A549 (cell line): ENCODE data around the gene HSPB2. TPM values are rescaled to one million over a fixed set of nuclear protein-coding genes. Genes with fewer than 3 reads are reported as not detected.

ENCODE experiments used
- ATAC-seq, 2 experiments: fragments of 200-7000 bp in 1 of 2; fragments of >200 bp in 1 of 2; cut with Nextera tagmentation in 1 of 2; cut with Tn5 transposase in 1 of 2; 3 replicates each; pipeline versions ENCODE4 v1.8.0 to v1.9.1; 2018 to 2020; ENCODE audit warnings: mild to moderate bottlenecking in 1 of 2, moderate library complexity in 1 of 2
- CTCF ChIA-PET: fragments of 300-600 bp; sonication (Branson Sonifier 250); formaldehyde crosslinking; extraction: SDS; loops from one replicate; lab custom pipeline; 2021; ENCODE audit warnings: antibody characterized with exemption, inconsistent platforms; lab: Yijun Ruan, JAX
- POLR2A ChIA-PET: fragments of 350-600 bp; formaldehyde crosslinking; extraction: SDS; loops from one replicate; lab custom pipeline; 2021; ENCODE audit warnings: antibody characterized with exemption, inconsistent platforms; lab: Yijun Ruan, JAX
- DNase-seq, 2 experiments: peaks; one replicate each; pipeline versions ENCODE4 v3.0.0 to v3.0.0-alpha.2; 2011 to 2016; ENCODE audit warnings: low read depth in 1 of 2, low spot score in 1 of 2
- FAIRE-seq: peaks from 2 replicates; lab custom pipeline; 2011; peaks lifted over from hg19 to GRCh38; lab: Jason Lieb, UNC
- H3K27ac ChIP-seq, 2 experiments: fragments of >200 bp; sonication (Bioruptor Twin); formaldehyde crosslinking; 3 replicates each; pipeline ENCODE4 v1.5.1; 2016 to 2017
- H3K4me1 ChIP-seq: fragments of >200 bp; sonication (Bioruptor Twin); formaldehyde crosslinking; 3 replicates; pipeline ENCODE4 v1.6.1; 2016
- H3K4me2 ChIP-seq: fragments of >200 bp; sonication (Bioruptor Twin); formaldehyde crosslinking; 3 replicates; pipeline ENCODE4 v1.6.1; 2016
- H3K4me3 ChIP-seq: fragments of >200 bp; sonication (Bioruptor Twin); formaldehyde crosslinking; 3 replicates; pipeline ENCODE4 v1.5.1; 2016
- H3K9me3 ChIP-seq: fragments of >200 bp; sonication (Bioruptor Twin); formaldehyde crosslinking; 3 replicates; pipeline ENCODE4 v1.6.1; 2016
- CBX2 ChIP-seq: fragments of 200-600 bp; sonication (generic); IDR thresholded peaks from 2 replicates; pipeline ENCODE4 v1.6.1; 2016; ENCODE audit warnings: low read depth, mild to moderate bottlenecking, borderline replicate concordance
- CBX8 ChIP-seq: fragments of 200-600 bp; sonication (generic); IDR thresholded peaks from 2 replicates; pipeline ENCODE4 v1.6.1; 2016
- CEBPB ChIP-seq, 2 experiments: fragments of >200 bp in 1 of 2; sonication (Bioruptor Twin) in 1 of 2; formaldehyde crosslinking in 1 of 2; IDR thresholded peaks; 2 replicates each; pipeline ENCODE4 v1.6.1; 2012 to 2016
- FOSB ChIP-seq: fragments of 250-450 bp; sonication (Bioruptor Pico); IDR thresholded peaks from 2 replicates; pipeline ENCODE4 v1.5.0; 2020; ENCODE audit warnings: mild to moderate bottlenecking, moderate library complexity
- HDAC2 ChIP-seq: fragments of 200-600 bp; sonication (generic); IDR thresholded peaks from 2 replicates; pipeline ENCODE4 v1.6.1; 2016
- HES2 ChIP-seq: fragments of >200 bp; sonication (Bioruptor Twin); formaldehyde crosslinking; IDR thresholded peaks from 2 replicates; pipeline ENCODE4 v1.6.1; 2016
- HEYL ChIP-seq: fragments of 250-450 bp; sonication (Bioruptor Pico); IDR thresholded peaks from 2 replicates; pipeline ENCODE4 v1.8.0; 2021; ENCODE audit warnings: mild to moderate bottlenecking, moderate library complexity
- HOXA7 ChIP-seq: fragments of 250-450 bp; sonication (Bioruptor Pico); IDR thresholded peaks from 2 replicates; pipeline ENCODE4 v1.5.0; 2020; ENCODE audit warnings: mild to moderate bottlenecking, moderate library complexity
- HOXB13 ChIP-seq: fragments of 250-450 bp; sonication (Bioruptor Pico); IDR thresholded peaks from 2 replicates; pipeline ENCODE4 v1.5.0; 2020; ENCODE audit warnings: low read depth, mild to moderate bottlenecking, moderate library complexity
- HOXB5 ChIP-seq: fragments of 250-450 bp; sonication (Bioruptor Pico); IDR thresholded peaks from 2 replicates; pipeline ENCODE4 v1.5.0; 2020; ENCODE audit warnings: mild to moderate bottlenecking, moderate library complexity
- JUN ChIP-seq, 2 experiments: fragments of >200 bp; sonication (Bioruptor Twin); formaldehyde crosslinking; IDR thresholded peaks; 2 replicates in 1 of 2; 3 replicates in 1 of 2; pipeline ENCODE4 v1.6.1; 2016 to 2017
- KDM5A ChIP-seq: fragments of 200-600 bp; sonication (generic); IDR thresholded peaks from 2 replicates; pipeline ENCODE4 v1.6.1; 2016; ENCODE audit warnings: antibody characterized with exemption, mild to moderate bottlenecking
- MYC ChIP-seq: IDR thresholded peaks from 2 replicates; pipeline ENCODE4 v1.6.1; 2012; ENCODE audit warnings: mild to moderate bottlenecking, inconsistent platforms, low read length, improper control_type of control experiment, borderline replicate concordance
- NFE2L2 ChIP-seq: fragments of 150-350 bp; conservative IDR thresholded peaks from 2 replicates; pipeline ENCODE4 v1.6.1; 2014; ENCODE audit warnings: low read length
- NPAS2 ChIP-seq: fragments of 250-450 bp; sonication (Bioruptor Pico); IDR thresholded peaks from 2 replicates; pipeline ENCODE4 v1.8.0; 2022; ENCODE audit warnings: mild to moderate bottlenecking, moderate library complexity, borderline replicate concordance
- NR3C1 ChIP-seq: fragments of >200 bp; sonication (Bioruptor Twin); formaldehyde crosslinking; IDR thresholded peaks from 3 replicates; pipeline ENCODE4 v1.6.1; 2017
- PHF8 ChIP-seq: fragments of 200-600 bp; sonication (generic); IDR thresholded peaks from 2 replicates; pipeline ENCODE4 v1.6.1; 2016; ENCODE audit warnings: low read depth, mild to moderate bottlenecking, antibody characterized with exemption, moderate library complexity, borderline replicate concordance
- POLR2A ChIP-seq: IDR thresholded peaks from 2 replicates; pipeline ENCODE4 v1.6.1; 2012; ENCODE audit warnings: mild to moderate bottlenecking, low read length
- RFX5 ChIP-seq: fragments of 450-650 bp; IDR thresholded peaks from 2 replicates; pipeline ENCODE4 v1.7.1; 2014; ENCODE audit warnings: antibody characterized with exemption, mild to moderate bottlenecking, moderate library complexity
- SREBF2 ChIP-seq: fragments of 450-650 bp; IDR thresholded peaks from 2 replicates; pipeline ENCODE4 v1.6.1; 2014; ENCODE audit warnings: mild to moderate bottlenecking, moderate library complexity
- TFCP2L1 ChIP-seq: fragments of 250-450 bp; sonication (Bioruptor Pico); IDR thresholded peaks from 2 replicates; pipeline ENCODE4 v1.5.0; 2021; ENCODE audit warnings: mild to moderate bottlenecking
- ZNF302 ChIP-seq: fragments of 250-450 bp; sonication (Bioruptor Pico); IDR thresholded peaks from 2 replicates; pipeline ENCODE4 v1.9.0; 2021; ENCODE audit warnings: inconsistent platforms, mild to moderate bottlenecking, moderate library complexity
- WGBS: methylation state at CpG from one replicate; pipeline ENCODE4 v1.1.6; 2017; ENCODE audit errors: missing lambda C conversion rate; 5-methylcytosine and 5-hydroxymethylcytosine counted together
- polyA plus RNA-seq, 4 experiments: library from polyadenylated mRNA; depleted of rRNA in 3 of 4; stranded (reverse); fragments of >200 nt; fragmentation: RNase III in 1 of 4; extraction: RNeasy Plus Mini Kit Qiagen cat#74134 plus additional on column Dnase treatment in 1 of 4; gene quantifications; 2 replicates in 3 of 4; 3 replicates in 1 of 4; pipeline ENCODE4 v1.2.3, GENCODE V29; 2011 to 2017
- TF ChIP-seq, protein P1 (sequence below): fragments of >200 bp; sonication (Bioruptor Twin); formaldehyde crosslinking; IDR thresholded peaks from 3 replicates; pipeline ENCODE4 v1.6.1; 2016
- TF ChIP-seq, protein P2 (sequence below): fragments of 450-650 bp; IDR thresholded peaks from 2 replicates; pipeline ENCODE4 v1.6.1; 2014; ENCODE audit warnings: antibody characterized with exemption

Gene HSPB2
- polyA plus RNA-seq, 2 of the 4 experiments (the other 2 are of a cell fraction) = not detected

GRCh38 chr11:111954154-111954553 is 41.6 kb downstream of the HSPB2 start:
- CTCF ChIA-PET = interaction anchor here (1.5 to 2.4 kb wide), 4 partner anchors 10 to 28 kb away, joined by 4 to 8 read pairs (median 6); no protein-coding TSS in a partner anchor
- 91% methylated on average over 4 of the region's 4 CpGs for WGBS

GRCh38 chr11:111957663-111958444 is 45.3 kb downstream of the HSPB2 start:
- Histone ChIP-seq H3K4me3 (no peak overlapping the region), H3K4me2 (no peak overlapping the region), H3K9me3 (no peaks in the 10 kb centered on the region), H3K27ac (no peak overlapping the region), H3K4me1 (peaks cover 11% of the 10 kb centered on the region; the same call in 2 of the 3 replicates)
- 96% methylated on average over 9 of the region's 12 CpGs for WGBS
- FAIRE-seq (no peak), ATAC-seq (no peak), DNase-seq (no peak)
- ChIA-PET POLR2A (no interaction called here), CTCF (interaction anchor here (0.9 to 5.4 kb wide), 5 partner anchors 11 to 26 kb away, joined by 3 to 19 read pairs (median 4); no protein-coding TSS in a partner anchor)
- TF ChIP-seq CBX2 (no peak), ZNF302 (CRISPR knock-in tag) (no peak)
- TF ChIP-seq, protein P1, sequence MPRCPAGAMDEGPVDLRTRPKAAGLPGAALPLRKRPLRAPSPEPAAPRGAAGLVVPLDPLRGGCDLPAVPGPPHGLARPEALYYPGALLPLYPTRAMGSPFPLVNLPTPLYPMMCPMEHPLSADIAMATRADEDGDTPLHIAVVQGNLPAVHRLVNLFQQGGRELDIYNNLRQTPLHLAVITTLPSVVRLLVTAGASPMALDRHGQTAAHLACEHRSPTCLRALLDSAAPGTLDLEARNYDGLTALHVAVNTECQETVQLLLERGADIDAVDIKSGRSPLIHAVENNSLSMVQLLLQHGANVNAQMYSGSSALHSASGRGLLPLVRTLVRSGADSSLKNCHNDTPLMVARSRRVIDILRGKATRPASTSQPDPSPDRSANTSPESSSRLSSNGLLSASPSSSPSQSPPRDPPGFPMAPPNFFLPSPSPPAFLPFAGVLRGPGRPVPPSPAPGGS = no peak

More at GRCh38 chr11:111954154-111954553, 41.6 kb downstream of the HSPB2 start:
- Histone ChIP-seq H3K27ac (no peak overlapping the region), H3K4me2 (no peak overlapping the region), H3K9me3 (no peaks in the 10 kb centered on the region), H3K4me3 (no peak overlapping the region), H3K4me1 (no peaks in the 10 kb centered on the region)
- no peak for TF ChIP-seq CEBPB (IDR thresholded peaks at IDR 0.05)
- TF ChIP-seq JUN (IDR thresholded peaks at IDR 0.05) = no peak
- TF ChIP-seq KDM5A = no peak
- no peak for TF ChIP-seq TFCP2L1 (CRISPR knock-in tag)
- no peak for TF ChIP-seq MYC
- no peak for DNase-seq
- POLR2A ChIA-PET = no interaction called here
- FAIRE-seq = no peak
- ATAC-seq = no peak

- no peaks in the 10 kb centered on the region for H3K9me3 ChIP-seq
- TF ChIP-seq SREBF2 = no peak
- no peak for TF ChIP-seq HEYL (CRISPR knock-in tag)
- no peak for TF ChIP-seq HDAC2
- no peak for TF ChIP-seq RFX5
- no peak for TF ChIP-seq NPAS2 (CRISPR knock-in tag)
- TF ChIP-seq HOXB5 (CRISPR knock-in tag) = no peak
- no peak for TF ChIP-seq CBX8
- no peak for TF ChIP-seq FOSB (CRISPR knock-in tag)
- no peak overlapping the region for H3K4me3 ChIP-seq
- ChIA-PET POLR2A (interaction anchor here (1.0 kb wide), 1 partner anchor 34 kb away, joined by 3 read pairs; no protein-coding TSS in a partner anchor), CTCF (interaction anchor here (1.3 to 5.4 kb wide), 5 partner anchors 10 to 29 kb away, joined by 3 to 19 read pairs (median 4); partner anchors contain the start of gene DIXDC1)
- 83% methylated on average over 5 of the region's 5 CpGs for WGBS
- FAIRE-seq = no peak
- H3K4me2 ChIP-seq = no peak overlapping the region
- H3K4me1 ChIP-seq = peaks cover 11% of the 10 kb centered on the region; the same call in 2 of the 3 replicates
- peak in 1 of 2 experiments; percentile 18 for DNase-seq
- ATAC-seq = peak in 1 of 2 experiments; percentile 80; a peak in 4 of 6 replicates
- no peak overlapping the region for H3K27ac ChIP-seq
These were observed 48.4 kb downstream of the HSPB2 start for GRCh38 chr11:111960916-111961315.

- FAIRE-seq = no peak
- ChIA-PET POLR2A (interaction anchor here (1.0 kb wide), 1 partner anchor 35 kb away, joined by 3 read pairs; no protein-coding TSS in a partner anchor), CTCF (interaction anchor here (1.3 to 1.6 kb wide), 5 partner anchors 11 to 30 kb away, joined by 3 to 5 read pairs (median 4); partner anchors contain the start of gene DIXDC1)
- DNase-seq = no peak
- TF ChIP-seq NR3C1 (no peak), NFE2L2 (no peak), PHF8 (no peak), SREBF2 (no peak), HOXB13 (no peak), HOXB5 (CRISPR knock-in tag) (no peak), MYC (no peak), HOXA7 (CRISPR knock-in tag) (no peak), POLR2A (no peak), HES2 (no peak)
- TF ChIP-seq, protein P2, sequence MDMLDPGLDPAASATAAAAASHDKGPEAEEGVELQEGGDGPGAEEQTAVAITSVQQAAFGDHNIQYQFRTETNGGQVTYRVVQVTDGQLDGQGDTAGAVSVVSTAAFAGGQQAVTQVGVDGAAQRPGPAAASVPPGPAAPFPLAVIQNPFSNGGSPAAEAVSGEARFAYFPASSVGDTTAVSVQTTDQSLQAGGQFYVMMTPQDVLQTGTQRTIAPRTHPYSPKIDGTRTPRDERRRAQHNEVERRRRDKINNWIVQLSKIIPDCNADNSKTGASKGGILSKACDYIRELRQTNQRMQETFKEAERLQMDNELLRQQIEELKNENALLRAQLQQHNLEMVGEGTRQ = no peak
- H3K4me1 ChIP-seq = peaks cover 11% of the 10 kb centered on the region; the same call in 2 of the 3 replicates
- no peak overlapping the region for H3K4me2 ChIP-seq
- no peak overlapping the region for H3K4me3 ChIP-seq
- no peak for ATAC-seq
- WGBS = 82% methylated on average over 6 of the region's 6 CpGs
- H3K27ac ChIP-seq = no peak overlapping the region
- no peaks in the 10 kb centered on the region for H3K9me3 ChIP-seq
These were observed 49.1 kb downstream of the HSPB2 start for GRCh38 chr11:111961389-111962300.
